Measurements from ENCODE around the gene ILDR1.

DNA sequence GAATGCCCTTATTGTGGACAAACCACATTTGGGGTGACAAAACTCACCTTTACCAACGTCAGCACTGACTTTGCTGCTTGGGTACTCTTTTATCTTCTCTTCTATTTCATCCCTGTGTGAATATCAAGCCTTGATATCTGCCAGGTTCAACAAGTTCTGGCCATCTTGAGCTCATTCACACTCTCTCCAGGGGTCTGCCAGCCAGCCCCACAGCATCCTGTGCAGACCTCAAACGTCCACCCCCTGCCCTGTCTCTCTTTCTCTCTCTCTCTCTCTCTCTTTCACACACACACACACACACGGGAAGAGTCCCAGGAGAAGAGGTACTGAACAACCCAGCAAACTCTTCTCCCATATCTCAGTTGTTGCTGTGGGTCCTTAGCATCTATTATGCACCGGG lies 10.7 kb downstream of the ILDR1 start:
- TF ChIP-seq ZNF384 (IDR thresholded peaks at IDR 0.05) (no peak), TARDBP (IDR thresholded peaks at IDR 0.05) (no peak), ELF4 (IDR thresholded peaks at IDR 0.05) (no peak), NFRKB (IDR thresholded peaks at IDR 0.05) (no peak), SP1 (IDR thresholded peaks at IDR 0.05) (no peak), L3MBTL2 (conservative IDR thresholded peaks at IDR 0.05) (no peak), SUZ12 (IDR thresholded peaks at IDR 0.05) (no peak), FOXK2 (IDR thresholded peaks at IDR 0.05) (no peak), FOXM1 (IDR thresholded peaks at IDR 0.05; ENCODE audit: borderline replicate concordance) (no peak), BHLHE40 (IDR thresholded peaks at IDR 0.05; ENCODE audit: borderline replicate concordance) (no peak), FOXA1 (IDR thresholded peaks at IDR 0.05) (no peak), HDGF (IDR thresholded peaks at IDR 0.05; ENCODE audit: borderline replicate concordance) (no peak), LEF1 (IDR thresholded peaks at IDR 0.05; ENCODE audit: borderline replicate concordance) (no peak), ARNT (IDR thresholded peaks at IDR 0.05) (no peak)

Data from HEK293T (cell line).